GM21717 (cell line): ENCODE results near the gene MMP25.

Experiments
- ATAC-seq: cut with Tn5 transposase; IDR thresholded peaks from one replicate; pipeline ENCODE4 v1.9.1; 2021; ENCODE audit warnings: mild to moderate bottlenecking, moderate library complexity; ENCODE audit not compliant: unreplicated experiment

Gene MMP25

GRCh38 chr16:3015865-3016521 lies 30.4 kb upstream of the MMP25 start:
- no peak for ATAC-seq

GRCh38 chr16:3017344-3017743 lies 29.0 kb upstream of the MMP25 start:
- no peak for ATAC-seq

GRCh38 chr16:3017794-3018506 lies 28.4 kb upstream of the MMP25 start, which contains the start of gene CLDN6:
TSS of gene CLDN6 (minus strand) at chr16:3018183. CDS start at chr16:3016021, 2,162 bp downstream.
- no peak for ATAC-seq

- no peak for ATAC-seq
Measured at GRCh38 chr16:3019594-3020246, 26.6 kb upstream of the MMP25 start.

GRCh38 chr16:3020247-3020603 lies 26.1 kb upstream of the MMP25 start, which contains the start of gene TNFRSF12A:
TSS of gene TNFRSF12A (plus strand) at chr16:3020368. CDS start at chr16:3020398, 30 bp downstream.
- ATAC-seq = no peak

GRCh38 chr16:3020604-3021448 lies 25.5 kb upstream of the MMP25 start:
- no peak for ATAC-seq

GRCh38 chr16:3021449-3022207 lies 24.7 kb upstream of the MMP25 start:
- no peak for ATAC-seq

GRCh38 chr16:3022208-3022683 lies 24.1 kb upstream of the MMP25 start:
- ATAC-seq = no peak

GRCh38 chr16:3022684-3023414 lies 23.5 kb upstream of the MMP25 start:
- ATAC-seq = no peak

GRCh38 chr16:3023415-3023668 lies 23.0 kb upstream of the MMP25 start:
- peak; percentile 3 for ATAC-seq

GRCh38 chr16:3023669-3024478 lies 22.5 kb upstream of the MMP25 start, which contains the start of the genes HCFC1R1 and THOC6:
TSS of gene HCFC1R1 (minus strand) at chr16:3023942. CDS start at chr16:3023941, 1 bp downstream.
TSS of gene THOC6 (plus strand) at chr16:3024035. CDS start at chr16:3024327, 292 bp downstream.
- ATAC-seq = peak; percentile 70

GRCh38 chr16:3025032-3026002 lies 21.0 kb upstream of the MMP25 start:
- no peak for ATAC-seq

- no peak for ATAC-seq
Measured at GRCh38 chr16:3026003-3026378, 20.4 kb upstream of the MMP25 start.

GRCh38 chr16:3026609-3027488 lies 19.5 kb upstream of the MMP25 start:
- no peak for ATAC-seq

GRCh38 chr16:3027489-3027795 lies 18.9 kb upstream of the MMP25 start:
- ATAC-seq = no peak

- no peak for ATAC-seq
Measured at GRCh38 chr16:3027983-3028715, 18.2 kb upstream of the MMP25 start.
